ENCODE measurements around the gene KLF17.

DNA sequence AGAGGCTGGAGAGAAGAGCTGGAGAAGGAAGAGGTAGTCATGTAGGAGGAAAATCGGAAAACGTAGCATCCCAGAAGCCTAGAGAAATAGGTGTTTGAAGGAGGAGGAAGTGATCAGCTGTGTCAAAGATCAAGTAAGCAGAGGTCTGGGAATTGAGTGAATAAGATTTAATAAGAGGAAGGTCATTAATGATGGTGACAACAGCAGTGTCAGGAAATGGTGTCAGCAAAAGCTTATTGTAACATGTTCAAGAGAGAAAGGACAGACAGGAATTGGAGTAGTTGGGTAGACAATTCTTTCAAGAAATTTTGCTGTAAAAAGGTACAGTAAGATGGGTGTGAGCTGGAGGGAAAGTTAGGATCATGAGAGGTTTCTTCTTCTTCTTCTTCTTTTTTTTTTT lies 45.8 kb upstream of the KLF17 start:
- TF ChIP-seq, protein P1, sequence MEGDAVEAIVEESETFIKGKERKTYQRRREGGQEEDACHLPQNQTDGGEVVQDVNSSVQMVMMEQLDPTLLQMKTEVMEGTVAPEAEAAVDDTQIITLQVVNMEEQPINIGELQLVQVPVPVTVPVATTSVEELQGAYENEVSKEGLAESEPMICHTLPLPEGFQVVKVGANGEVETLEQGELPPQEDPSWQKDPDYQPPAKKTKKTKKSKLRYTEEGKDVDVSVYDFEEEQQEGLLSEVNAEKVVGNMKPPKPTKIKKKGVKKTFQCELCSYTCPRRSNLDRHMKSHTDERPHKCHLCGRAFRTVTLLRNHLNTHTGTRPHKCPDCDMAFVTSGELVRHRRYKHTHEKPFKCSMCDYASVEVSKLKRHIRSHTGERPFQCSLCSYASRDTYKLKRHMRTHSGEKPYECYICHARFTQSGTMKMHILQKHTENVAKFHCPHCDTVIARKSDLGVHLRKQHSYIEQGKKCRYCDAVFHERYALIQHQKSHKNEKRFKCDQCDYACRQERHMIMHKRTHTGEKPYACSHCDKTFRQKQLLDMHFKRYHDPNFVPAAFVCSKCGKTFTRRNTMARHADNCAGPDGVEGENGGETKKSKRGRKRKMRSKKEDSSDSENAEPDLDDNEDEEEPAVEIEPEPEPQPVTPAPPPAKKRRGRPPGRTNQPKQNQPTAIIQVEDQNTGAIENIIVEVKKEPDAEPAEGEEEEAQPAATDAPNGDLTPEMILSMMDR (IDR thresholded peaks at IDR 0.05), result no peak
- TF ChIP-seq EP300 (IDR thresholded peaks at IDR 0.05) (no peak), POLR2A (IDR thresholded peaks at IDR 0.05) (no peak)

Measured in tibial nerve (tissue), 4 donors.